22Rv1 (cell line): ENCODE data around the gene GRM8.
"Not testable (repeated sequence)": the region's sequence is repeated elsewhere in the genome, so short reads cannot be mapped to it uniquely, and the experiment has no call there.

Experiments used
- H3K27ac ChIP-seq: fragments of 450-650 bp; 2 replicates; pipeline ENCODE4 v1.5.1; 2017
- CTCF ChIP-seq: fragments of 450-650 bp; IDR thresholded peaks from 2 replicates; pipeline ENCODE4 v1.5.1; 2017; ENCODE audit warnings: mild to moderate bottlenecking
- ZFX ChIP-seq: fragments of 450-650 bp; IDR thresholded peaks from 2 replicates; pipeline ENCODE4 v1.6.1; 2017; ENCODE audit warnings: antibody characterized with exemption, borderline replicate concordance

GRM8 gene

GRCh38 chr7:126842451-126842850 lies 410.3 kb downstream of the GRM8 start:
- TF ChIP-seq CTCF (no peak), ZFX (no peak)
- peak overlapping the region; percentile 54 for H3K27ac ChIP-seq

- H3K27ac ChIP-seq, result peak overlapping the region; percentile 6; the same call in 1 of the 2 replicates
Measured at GRCh38 chr7:126840869-126841268, 411.9 kb downstream of the GRM8 start.

GRCh38 chr7:126839624-126840023 lies 413.1 kb downstream of the GRM8 start:
- TF ChIP-seq ZFX, result no peak
- no peak for TF ChIP-seq CTCF
- H3K27ac ChIP-seq, result no peak overlapping the region

More at GRCh38 chr7:126840869-126841268, 411.9 kb downstream of the GRM8 start:
- TF ChIP-seq ZFX, result no peak
- no peak for TF ChIP-seq CTCF

- no peak overlapping the region for H3K27ac ChIP-seq
- no peak for TF ChIP-seq ZFX
- TF ChIP-seq CTCF, result no peak
Measured at GRCh38 chr7:126838194-126838593, 414.5 kb downstream of the GRM8 start.

- not testable (repeated sequence) for H3K27ac ChIP-seq
Measured at GRCh38 chr7:126831241-126831640, 421.5 kb downstream of the GRM8 start.

GRCh38 chr7:126820925-126821324 lies 431.8 kb downstream of the GRM8 start:
- no peak overlapping the region for H3K27ac ChIP-seq
- TF ChIP-seq CTCF, result no peak
- TF ChIP-seq ZFX, result no peak

GRCh38 chr7:126819197-126819484 lies 433.6 kb downstream of the GRM8 start:
- TF ChIP-seq CTCF, result no peak
- no peak for TF ChIP-seq ZFX
- H3K27ac ChIP-seq, result no peak overlapping the region

GRCh38 chr7:126818393-126819196 lies 434.1 kb downstream of the GRM8 start:
- TF ChIP-seq CTCF, result no peak

More at GRCh38 chr7:126818393-126819196, 434.1 kb downstream of the GRM8 start:
- H3K27ac ChIP-seq, result no peak overlapping the region
